Measurements from ENCODE around the gene TMCC1.
"Not testable (repeated sequence)": the region's sequence is repeated elsewhere in the genome, so short reads cannot be mapped to it uniquely, and the experiment has no call there.

The TMCC1 gene

DNA sequence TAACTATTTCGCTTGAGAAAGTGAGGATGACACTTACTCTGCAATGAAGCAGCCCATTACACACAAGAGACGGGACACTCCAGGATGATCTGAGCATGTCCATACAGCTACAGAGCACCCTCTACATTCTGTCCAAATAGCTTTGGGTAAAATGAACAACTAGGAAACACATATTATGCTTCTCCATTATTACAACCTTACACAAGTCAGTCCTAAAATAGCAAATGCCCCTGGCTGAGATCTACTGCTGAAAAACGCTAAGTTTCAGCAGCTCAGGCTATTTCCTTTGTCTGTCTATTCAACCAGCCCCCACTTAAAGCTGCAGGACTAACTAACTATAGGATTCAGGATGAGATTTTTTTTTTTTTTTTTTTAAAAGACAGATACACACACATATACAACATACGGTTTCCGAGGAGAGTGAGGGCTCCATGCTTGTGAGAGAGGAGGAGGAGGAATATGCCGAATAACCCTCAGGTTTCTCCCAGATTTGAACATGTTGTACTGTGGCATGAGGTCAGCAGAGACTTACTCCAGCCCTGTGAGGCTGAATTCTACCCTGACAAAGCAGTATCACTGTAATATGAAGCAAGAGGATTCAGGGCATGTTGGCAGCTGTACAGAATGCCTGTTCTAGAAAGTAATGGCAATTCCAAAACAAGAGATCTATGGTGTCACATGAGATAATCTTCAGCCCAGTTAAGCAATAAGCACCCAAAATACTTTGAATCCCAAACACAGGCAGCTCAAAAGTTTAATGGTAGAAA is 169.8 kb downstream of the TMCC1 start:
- DNase-seq (ENCODE audit: low spot score), result no peak

DNA sequence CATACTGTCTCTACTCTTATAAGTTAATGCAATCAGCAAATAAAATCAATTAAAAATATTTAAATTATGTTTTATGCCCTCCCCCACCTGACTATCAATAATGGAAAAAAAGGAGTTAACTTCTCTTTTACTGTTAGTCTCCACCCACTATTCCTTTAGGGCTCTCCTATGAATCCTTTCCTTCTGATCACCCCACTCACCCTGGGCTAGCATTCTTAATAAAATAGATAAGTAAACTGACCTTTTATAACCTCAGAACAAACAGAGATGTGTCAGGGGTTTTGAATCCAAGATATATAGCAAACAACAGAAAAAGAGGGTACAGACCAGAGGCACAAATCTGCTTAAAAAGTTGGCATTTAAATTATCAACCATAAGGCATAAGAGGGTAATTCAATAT is 171.0 kb downstream of the TMCC1 start:
- no peak for DNase-seq (ENCODE audit: low spot score)

DNA sequence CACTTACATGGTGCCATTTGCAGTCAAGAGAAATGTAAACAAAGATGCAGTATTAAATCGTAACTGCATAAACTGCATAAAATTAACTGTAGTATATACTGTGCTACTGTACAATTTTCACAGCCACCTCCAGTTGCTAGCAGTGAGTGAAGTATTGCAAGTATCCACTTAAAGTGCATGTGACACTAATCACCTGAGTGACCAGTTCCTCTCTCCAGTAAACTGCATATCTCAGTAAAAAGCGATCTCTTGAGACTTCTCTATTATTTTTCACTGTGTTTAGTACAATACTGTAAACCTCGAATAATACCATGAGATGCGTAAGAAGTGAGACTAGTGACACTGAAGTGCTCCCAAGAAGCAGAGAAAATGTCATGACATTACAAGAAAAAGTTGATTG is 175.3 kb downstream of the TMCC1 start:
- DNase-seq (ENCODE audit: low spot score), result no peak

DNA sequence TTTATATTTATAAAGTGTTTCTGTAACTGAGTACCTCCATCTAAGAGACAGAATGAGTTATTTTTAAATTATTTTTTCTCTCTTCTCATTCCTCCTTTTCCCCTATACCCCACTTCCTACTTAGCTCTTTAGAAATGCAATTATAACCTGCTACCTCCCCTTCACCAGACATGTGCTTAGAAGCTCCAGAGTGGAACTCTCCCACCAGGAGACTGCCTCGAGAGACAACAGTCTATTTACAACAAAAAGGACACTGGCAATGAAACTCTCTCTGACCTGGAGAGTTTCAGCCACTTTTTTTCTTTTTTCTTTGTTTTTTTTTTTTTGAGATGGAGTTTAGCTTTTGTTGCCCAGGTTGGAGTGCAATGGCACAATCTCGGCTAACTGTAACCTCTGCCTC is 177.7 kb downstream of the TMCC1 start:
- DNase-seq (ENCODE audit: low spot score), result no peak

DNA sequence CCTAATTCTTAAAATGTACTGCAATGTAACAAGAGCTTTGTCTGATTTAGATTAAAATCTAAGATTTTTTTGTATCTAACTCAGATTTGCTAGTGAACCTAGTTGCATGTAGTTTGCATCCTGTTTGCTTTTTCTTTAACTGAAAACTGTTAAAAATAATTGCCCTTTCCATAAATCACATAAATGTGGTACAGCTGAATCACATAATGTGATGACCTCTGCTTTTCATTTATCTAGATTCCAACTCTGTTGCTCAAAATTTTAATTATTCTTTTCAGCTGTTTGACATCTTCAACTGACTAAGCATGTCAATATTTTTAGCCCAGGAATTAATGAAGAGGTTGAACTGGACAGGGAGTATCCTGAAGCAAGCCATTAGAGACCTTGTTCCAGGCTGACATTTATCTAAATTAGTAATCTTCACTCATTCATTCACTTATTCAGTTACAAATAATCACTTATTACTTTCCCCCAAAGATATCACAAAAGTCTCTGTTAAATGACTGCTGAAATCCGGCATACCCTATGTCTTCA is 185.1 kb downstream of the TMCC1 start:
- no peak for DNase-seq (ENCODE audit: low spot score)

DNA sequence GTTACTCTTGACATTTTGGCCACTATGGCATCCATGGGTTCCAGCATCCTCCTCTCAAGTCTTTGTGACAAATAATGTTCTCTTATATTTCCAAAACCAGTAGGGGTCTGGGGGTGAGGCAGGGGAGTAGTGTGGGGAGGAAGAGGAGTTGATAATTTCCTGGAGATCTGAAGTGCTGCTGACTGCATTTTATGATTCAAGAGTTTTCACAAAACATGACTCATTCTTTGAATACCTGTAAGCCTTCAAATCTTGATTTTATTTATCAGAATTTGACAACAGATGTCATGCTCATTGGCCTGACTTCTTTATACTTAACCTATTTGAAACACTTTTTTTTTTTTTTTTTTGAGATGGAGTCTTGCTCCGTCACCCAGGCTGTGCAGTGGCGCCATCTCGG is 188.2 kb downstream of the TMCC1 start:
- DNase-seq (ENCODE audit: low spot score), result no peak

DNA sequence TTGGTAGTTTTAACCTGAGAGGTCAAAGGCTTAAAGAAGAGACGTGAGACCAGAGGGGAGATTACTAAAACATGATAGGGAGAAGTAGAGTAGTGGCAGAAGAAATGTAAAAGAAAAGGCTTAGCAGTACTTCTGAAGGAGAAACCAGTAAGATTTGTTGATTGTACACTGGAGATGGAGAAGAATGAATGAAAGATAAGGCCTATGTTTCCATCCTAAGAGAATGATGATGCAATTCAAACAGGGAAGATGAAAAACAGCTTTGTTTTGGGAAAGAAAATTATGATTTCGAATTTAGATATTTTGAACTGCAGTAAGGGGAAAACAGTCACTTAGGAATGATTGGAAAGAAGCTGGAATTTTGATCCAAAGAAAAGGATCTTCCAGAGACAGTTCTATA is 189.6 kb downstream of the TMCC1 start:
- DNase-seq (ENCODE audit: low spot score), result no peak

DNA sequence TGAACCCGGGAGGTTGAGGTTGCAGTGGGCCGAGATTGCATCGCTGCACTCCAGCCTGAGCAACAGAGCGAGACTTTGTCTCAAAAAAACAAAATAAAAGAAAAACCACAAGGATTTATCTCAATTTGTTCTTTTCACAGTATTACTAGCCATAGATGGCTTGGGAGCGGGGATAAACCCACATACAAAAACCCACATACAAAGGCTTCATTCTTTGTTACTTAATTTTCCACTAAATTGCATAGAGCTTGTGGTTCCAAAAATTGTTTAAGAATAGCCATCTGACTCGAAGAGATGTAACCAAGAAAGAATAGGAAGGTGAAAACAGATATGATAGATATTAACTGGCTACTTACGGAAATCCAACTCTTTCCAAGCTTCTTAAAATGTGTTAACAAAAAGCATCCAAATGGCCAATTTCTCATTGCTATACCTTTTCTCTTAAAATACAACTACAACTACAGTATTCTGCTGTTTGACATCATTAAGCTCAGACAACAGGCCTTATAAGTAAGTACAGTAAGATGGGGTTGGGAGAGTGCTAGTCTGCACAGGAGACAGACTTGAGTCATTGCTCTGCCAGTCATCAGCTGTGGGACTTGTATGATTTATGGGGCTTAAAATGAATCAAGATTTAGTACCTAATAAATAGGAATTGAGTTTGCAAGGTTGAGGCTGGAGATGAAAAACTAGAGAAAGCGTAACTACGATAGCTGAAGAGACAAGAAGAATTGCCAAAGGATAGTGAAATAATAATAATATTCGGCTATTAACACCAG is 190.4 kb downstream of the TMCC1 start:
- no peak for DNase-seq (ENCODE audit: low spot score)

DNA sequence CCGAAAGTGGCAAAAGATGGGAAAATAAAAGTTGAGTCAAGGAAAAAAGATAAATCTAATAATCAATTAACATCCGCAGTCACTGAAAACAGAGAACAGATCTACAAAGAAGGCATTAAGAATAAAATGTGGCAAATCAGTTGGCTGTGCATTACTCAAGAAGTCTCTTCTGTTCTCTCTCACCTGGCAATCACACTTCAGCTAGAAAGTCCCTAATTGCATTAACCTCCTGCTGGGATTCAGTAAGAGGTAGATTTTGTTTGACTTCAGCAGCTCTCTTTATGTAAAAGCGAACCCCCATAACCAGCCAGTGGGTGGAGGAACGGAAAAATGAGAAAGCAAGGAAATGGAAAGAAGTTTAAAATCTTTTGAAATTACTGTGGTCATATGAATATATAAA is 192.3 kb downstream of the TMCC1 start:
- no peak for DNase-seq (ENCODE audit: low spot score)

DNA sequence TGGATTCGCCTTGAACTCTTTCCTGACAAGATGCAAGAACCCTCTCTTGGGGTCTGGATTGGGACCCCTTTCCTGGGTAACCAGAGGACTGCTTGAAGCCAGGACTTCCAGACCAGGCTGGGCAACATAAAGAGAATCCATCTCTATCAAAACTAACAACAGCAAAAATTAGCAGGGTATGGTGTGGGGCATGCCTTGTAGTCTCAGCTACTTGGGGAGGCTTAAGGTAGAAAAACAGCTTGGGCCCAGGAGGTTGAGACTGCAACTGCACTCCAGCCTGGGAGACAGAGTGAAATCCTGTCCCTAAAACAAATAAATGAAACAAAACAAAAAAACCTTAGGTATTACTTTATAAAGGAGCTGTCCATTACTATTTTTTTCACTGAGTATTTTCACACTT is 193.9 kb downstream of the TMCC1 start:
- no peak for DNase-seq (ENCODE audit: low spot score)

DNA sequence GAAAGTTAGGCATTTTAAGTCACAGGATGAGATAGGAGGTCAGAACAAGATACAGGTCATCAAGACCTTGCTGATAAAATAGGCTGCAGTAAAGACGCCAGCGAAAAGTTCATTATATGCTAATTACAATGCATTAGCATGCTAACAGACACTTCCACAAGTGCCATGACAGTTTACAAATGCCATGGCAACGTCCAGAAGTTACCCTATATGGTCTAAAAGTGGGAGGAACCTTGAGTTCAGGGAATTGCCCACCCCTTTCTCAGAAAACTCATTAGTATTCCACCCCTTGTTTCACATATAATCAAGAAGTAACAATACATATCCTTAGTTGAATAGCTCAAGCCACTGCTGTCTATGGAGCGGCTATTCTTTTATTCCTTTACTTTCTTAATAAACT is 194.3 kb downstream of the TMCC1 start:
- DNase-seq (ENCODE audit: low spot score), result no peak

DNA sequence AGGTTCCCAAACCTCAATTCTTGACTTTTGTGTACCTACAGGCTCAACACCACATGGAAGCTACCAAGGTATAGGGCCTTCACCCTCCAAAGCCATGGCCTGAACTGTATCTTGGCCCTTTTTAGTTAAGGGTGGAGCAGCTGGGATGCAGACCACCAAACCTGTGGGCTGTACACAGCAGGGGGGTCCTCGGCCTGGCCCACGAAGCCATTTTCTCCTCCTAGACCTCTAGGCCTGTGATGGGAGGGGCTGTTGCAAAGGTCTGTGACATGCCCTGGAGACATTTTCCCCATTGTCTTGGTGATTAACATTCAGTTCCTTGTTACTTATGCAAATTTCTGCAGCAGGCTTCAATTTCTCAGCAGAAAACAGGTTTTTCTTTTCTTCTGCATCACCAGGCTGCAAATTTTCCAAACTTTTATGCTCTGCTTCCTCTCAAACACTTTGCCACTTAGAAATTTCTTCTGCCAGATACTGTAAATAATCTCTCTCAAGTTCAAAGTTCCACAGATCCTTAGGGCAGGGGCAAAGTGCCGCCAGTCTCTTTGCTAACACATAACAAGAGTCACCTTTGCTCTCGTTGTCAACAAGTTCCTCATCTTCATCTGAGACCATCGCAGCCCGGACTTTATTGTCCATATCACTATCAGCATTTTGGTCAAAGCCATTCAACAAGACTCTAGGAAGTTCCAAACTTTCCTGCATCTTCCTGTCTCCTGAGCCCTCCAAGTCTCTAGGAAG is 196.1 kb downstream of the TMCC1 start:
- DNase-seq (ENCODE audit: low spot score), result no peak

DNA sequence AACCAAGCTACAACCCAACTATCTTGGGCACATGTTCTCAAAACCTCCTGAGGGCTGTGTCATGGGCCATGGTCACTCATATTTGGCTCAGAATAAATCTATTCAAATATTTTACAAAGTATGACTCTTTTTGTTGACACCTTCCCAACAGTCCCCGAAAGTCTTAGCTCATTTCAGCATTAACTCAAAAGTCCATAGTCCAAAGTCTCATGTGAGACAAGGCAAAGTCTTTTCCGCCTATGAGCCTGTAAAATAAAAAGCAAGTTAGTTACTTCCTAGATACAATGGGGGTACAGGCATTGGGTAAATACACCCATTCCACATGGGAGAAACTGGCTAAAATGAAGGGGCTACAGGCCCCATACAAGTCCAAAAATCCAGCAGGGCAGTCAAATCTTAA is 197.1 kb downstream of the TMCC1 start:
- not testable (repeated sequence) for DNase-seq (ENCODE audit: low spot score)

DNA sequence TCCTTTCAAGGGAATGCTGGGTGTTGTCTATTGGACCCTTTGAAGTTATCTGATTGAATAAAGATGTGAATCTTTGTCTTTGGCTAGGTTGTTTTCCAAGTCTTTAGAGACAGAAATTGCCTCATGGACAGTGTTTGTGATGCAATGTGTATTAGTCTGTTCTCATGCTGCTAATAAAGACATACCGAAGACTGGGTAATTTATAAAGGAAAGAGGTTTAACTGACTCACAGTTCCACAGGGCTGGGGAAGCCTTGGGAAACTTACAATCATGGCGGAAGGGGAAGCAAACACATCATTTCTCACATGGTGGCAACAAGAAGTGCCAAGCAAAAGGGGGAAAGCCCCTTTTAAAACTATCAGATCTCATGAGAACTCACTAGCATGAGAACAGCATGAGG is 198.3 kb downstream of the TMCC1 start:
- DNase-seq (ENCODE audit: low spot score), result no peak

DNA sequence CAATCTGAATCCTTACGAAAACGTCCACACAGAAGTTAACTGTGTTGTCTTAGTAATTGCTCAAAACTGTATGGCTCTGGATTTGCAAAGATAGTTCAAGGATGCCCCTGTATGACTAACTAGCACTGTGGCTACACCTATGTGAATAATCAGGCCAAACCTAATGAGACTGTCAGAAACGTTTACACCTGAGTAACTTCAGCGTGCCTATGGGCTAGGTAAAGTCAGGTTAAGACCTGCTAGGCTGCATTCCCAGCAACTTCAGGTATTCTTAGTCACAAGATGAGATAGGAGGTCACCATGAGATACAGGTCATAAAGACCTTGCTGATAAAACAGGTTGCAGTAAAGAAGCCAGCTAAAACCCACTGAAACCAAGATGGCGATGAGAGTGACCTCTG is 199.3 kb downstream of the TMCC1 start:
- DNase-seq (ENCODE audit: low spot score), result no peak

DNA sequence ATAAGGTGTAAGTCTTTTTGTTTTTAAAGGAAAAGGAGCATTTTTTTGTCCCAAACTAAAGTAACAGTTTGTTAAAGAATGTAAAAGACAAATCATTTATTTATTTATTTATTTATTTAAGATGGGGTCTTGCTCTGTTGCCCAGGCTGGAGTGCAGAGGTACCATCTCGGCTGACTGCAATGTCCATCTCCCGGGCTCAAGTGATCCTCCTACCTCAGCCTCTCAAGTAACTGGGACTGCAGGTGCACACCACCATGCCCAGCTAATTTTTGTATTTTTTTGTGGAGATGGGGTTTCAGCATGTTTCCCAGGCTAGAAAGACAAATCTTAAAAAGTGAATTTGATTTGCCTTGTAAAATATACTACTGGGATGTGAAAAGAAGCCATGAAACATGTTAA is 200.8 kb downstream of the TMCC1 start:
- no peak for DNase-seq (ENCODE audit: low spot score)

DNA sequence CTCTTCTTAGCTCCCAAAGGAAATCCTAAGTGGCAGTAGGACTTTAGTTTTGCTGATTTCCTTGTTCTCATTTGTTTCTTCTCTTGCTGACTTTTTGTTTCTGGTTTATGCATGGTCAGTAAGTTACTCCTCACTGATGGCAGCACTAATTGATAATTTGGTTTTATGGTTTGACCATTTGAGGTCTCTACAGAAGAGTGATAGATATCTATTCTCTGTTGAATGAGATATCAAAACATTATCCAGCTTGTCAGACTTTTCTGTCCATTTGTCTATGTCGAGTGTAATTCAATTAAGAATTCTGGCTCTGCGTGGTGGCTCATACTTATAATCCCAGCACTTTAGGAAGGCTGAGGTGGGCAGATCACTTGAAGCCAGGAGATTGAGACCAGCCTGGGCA is 202.5 kb downstream of the TMCC1 start:
- no peak for DNase-seq (ENCODE audit: low spot score)

DNA sequence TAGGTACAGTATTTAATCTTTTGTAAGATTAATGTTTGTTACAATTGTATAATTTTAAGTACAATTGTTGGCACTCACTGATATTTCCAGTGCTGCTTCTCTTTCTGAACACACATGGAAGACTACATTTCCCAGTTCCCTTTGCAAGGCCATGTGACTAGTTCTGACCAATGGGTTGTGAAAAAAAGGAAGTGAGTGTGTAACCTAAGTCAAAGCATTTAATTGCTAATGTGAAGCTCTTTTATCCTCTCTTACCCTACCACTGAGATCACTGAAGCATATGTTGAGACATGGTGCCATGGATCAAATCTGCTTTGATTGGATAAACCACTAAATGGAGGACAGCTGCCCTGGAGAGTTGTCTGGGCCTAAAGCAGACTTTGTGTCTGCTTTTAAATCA is 203.1 kb downstream of the TMCC1 start:
- peak; percentile 51 for DNase-seq (ENCODE audit: low spot score)

DNA sequence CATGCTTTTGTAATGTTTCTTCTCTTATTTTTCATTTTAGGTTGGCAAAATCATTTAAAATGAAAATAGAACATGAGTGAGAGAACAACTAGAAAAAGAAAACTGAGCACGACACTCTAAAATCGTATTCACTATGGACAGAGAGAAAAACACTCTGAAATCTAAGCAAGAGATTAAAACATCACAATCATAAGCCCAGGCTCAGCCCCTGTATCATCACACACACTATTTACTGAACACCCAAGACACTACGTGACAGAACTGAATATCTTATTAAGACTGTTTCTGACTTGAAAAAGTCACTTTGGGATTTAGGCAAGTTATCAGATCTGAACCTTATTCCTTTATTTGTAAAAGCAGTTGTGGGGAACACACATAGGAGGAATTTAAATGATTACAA is 204.5 kb downstream of the TMCC1 start:
- no peak for DNase-seq (ENCODE audit: low spot score)

DNA sequence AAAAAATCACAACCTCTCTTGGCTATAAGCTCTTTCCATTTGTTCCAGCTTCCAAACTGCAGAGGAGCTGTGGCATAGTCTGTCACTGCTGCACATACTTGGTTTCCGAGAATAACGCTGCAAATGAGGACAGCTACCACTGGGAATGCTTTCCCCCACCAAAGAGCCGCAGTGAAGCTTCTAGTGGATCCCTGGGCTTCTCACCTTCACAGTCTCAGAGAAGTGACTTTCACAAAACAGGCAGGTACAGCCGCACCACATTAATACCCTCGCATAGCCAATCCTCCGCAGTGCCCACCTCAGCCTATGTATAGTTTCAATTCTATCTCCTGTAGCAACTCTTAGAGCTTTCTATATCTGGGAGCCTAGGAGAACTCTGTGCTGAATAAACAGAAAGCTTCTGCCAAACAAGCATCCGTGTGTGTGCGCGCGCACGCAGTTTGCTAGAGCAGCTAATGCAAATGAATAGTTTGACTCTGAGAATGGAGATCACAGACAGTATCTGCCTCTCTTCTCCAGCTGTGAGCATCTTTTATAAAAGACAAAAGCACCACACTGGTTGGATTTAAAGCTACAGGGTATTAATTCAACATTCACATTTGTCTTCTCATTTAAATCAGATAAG is 205.1 kb downstream of the TMCC1 start:
- DNase-seq (ENCODE audit: low spot score), result no peak

DNA sequence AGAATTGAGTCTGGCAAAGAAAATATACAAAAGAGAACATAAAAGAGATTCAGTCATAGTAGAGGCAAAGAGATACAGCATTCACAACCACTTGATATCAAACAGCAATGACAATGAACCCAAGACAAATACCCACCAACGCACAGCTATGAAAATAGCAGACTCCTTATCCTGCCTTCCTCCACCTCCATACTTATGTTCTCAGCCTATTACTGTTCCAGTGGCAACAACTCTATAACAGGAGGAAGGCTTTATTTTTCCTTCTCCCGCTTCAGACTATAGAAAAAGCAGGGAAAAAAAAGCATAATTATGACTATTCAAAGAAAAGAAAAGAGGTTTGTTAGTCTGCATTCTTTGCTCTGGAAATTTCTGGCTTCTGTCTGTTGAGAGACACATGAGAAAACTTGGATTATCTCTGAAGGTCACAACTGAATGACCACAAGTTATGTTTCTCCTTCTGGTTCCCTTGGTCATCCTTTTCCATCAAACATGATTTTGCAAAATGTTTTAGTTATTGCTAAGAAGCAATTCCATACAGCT is 205.9 kb downstream of the TMCC1 start:
- DNase-seq (ENCODE audit: low spot score), result no peak

DNA sequence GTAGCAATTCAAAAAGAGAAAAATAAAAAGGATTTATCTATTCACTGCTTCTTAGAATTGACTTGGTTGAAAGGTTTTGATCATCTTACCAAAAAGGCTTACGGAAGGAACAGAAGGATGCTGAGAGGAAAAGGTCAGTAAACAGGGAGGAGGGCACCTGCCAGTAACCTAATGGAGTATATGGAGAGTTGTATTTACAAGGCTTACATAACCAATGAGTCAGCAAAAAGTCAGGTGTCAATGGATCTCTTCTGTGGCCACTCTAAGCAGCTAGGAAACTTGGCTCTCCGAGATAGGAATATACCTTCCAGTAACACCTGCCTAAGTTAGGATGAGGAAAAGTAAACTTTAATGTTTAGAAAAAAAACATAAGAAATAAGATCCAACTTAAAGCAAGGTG is 206.6 kb downstream of the TMCC1 start:
- no peak for DNase-seq (ENCODE audit: low spot score)

All from activated CD4-positive, alpha-beta T cell treated with anti-CD3 and anti-CD28 coated beads, Interleukin-2, Interleukin-4, amounts not matched to agents 100 ng/mL and 50 ng/mL, durations not matched to agents 16 hours and 8 hours (primary cell).